OCI-LY7 (cell line): ENCODE data around the gene PODN.

Source experiments
- EZH2phosphoT487 ChIP-seq: fragments of 200-600 bp; sonication (generic); IDR thresholded peaks from 2 replicates; pipeline ENCODE4 v1.6.1; 2018; ENCODE audit warnings: low read depth, borderline replicate concordance, mild to moderate bottlenecking, mixed run types, antibody characterized with exemption, low read length, moderate library complexity, mixed read lengths
- TF ChIP-seq, protein P1 (sequence below): fragments of 200-600 bp; sonication (generic); conservative IDR thresholded peaks from 2 replicates; pipeline ENCODE4 v1.5.1; 2014; ENCODE audit warnings: mild to moderate bottlenecking, antibody characterized with exemption, low read length, moderate library complexity, mixed read lengths

DNA sequence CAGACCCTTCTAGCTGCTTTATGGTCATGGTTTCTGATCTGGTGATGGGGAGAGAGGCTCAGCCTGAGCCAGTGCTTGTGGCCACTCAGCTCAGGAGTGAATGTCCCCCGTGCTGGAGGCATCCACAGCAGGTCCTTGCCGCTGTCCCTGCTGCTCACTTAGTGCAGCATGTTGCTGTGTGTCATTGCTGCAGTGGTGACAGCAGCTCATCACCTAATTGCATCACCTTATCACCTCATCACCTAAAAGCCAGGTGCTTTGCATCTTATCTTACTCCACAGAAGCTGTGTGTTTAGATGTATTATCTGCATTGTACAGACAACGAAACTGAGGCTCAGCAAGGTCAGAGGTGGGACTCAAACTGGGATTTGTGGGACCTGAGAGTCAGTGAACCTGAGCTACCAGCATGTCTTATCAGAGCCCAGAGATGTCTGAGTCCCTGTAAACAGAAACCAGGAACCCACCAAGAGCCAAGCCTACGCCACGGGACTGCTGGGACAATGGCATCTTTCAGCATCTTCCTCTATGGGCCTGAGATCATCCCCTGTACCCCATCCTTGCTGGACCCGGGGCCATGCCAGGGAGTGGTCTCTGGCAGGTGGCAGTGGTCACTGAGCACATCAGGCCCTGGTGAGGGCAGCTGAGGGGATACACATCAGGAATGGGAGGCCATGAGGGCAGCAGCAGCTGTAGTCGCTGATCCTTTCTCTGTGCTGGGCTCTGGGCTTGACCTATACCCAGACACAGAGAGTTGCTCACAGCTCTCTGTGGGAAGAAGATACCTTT, 6.5 kb downstream of the PODN start:
- TF ChIP-seq, protein P1, sequence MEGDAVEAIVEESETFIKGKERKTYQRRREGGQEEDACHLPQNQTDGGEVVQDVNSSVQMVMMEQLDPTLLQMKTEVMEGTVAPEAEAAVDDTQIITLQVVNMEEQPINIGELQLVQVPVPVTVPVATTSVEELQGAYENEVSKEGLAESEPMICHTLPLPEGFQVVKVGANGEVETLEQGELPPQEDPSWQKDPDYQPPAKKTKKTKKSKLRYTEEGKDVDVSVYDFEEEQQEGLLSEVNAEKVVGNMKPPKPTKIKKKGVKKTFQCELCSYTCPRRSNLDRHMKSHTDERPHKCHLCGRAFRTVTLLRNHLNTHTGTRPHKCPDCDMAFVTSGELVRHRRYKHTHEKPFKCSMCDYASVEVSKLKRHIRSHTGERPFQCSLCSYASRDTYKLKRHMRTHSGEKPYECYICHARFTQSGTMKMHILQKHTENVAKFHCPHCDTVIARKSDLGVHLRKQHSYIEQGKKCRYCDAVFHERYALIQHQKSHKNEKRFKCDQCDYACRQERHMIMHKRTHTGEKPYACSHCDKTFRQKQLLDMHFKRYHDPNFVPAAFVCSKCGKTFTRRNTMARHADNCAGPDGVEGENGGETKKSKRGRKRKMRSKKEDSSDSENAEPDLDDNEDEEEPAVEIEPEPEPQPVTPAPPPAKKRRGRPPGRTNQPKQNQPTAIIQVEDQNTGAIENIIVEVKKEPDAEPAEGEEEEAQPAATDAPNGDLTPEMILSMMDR = no peak
- no peak for TF ChIP-seq EZH2phosphoT487
